HEK293 (cell line): Measurements from ENCODE around the gene AKNA.

ENCODE experiments used
- GLIS2 ChIP-seq: fragments of 450-650 bp; formaldehyde crosslinking; IDR thresholded peaks from 2 replicates; pipeline ENCODE4 v1.5.1; 2016; ENCODE audit warnings: missing biosample characterization, missing genetic modification characterization
- HOXA7 ChIP-seq: sonication (generic); formaldehyde crosslinking; IDR thresholded peaks from 2 replicates; pipeline ENCODE4 v1.8.1; 2022; ENCODE audit warnings: missing genetic modification reagents, borderline replicate concordance
- IKZF3 ChIP-seq: fragments of 450-650 bp; IDR thresholded peaks from 2 replicates; pipeline ENCODE4 v1.5.0; 2018; ENCODE audit warnings: missing biosample characterization, mild to moderate bottlenecking, missing genetic modification characterization, moderate library complexity
- KLF10 ChIP-seq: fragments of 450-650 bp; IDR thresholded peaks from 2 replicates; pipeline ENCODE4 v1.5.1; 2018; ENCODE audit warnings: missing biosample characterization, mild to moderate bottlenecking, missing genetic modification characterization
- SALL2 ChIP-seq: fragments of 450-650 bp; formaldehyde crosslinking; IDR thresholded peaks from 2 replicates; pipeline ENCODE4 v1.5.0; 2017; ENCODE audit warnings: missing biosample characterization, mild to moderate bottlenecking, missing genetic modification characterization, borderline replicate concordance
- SP3 ChIP-seq: fragments of 450-650 bp; formaldehyde crosslinking; IDR thresholded peaks from 2 replicates; pipeline ENCODE4 v1.5.1; 2016; ENCODE audit warnings: missing biosample characterization, missing genetic modification characterization
- SP7 ChIP-seq: fragments of 450-650 bp; formaldehyde crosslinking; IDR thresholded peaks from 2 replicates; pipeline ENCODE4 v1.5.1; 2016; ENCODE audit warnings: missing biosample characterization, missing genetic modification characterization
- TRIM28 ChIP-seq: IDR thresholded peaks from 2 replicates; pipeline ENCODE4 v1.6.1; 2011; ENCODE audit warnings: low read length, control low read depth, borderline replicate concordance
- YY1 ChIP-seq: fragments of 450-650 bp; formaldehyde crosslinking; IDR thresholded peaks from 2 replicates; pipeline ENCODE4 v1.5.1; 2018; ENCODE audit warnings: missing biosample characterization, missing genetic modification characterization
- ZBTB1 ChIP-seq: fragments of 450-650 bp; formaldehyde crosslinking; IDR thresholded peaks from 2 replicates; pipeline ENCODE4 v1.5.1; 2016; ENCODE audit warnings: missing biosample characterization, missing genetic modification characterization
- ZBTB17 ChIP-seq: fragments of 450-650 bp; formaldehyde crosslinking; IDR thresholded peaks from 2 replicates; pipeline ENCODE4 v1.5.1; 2016; ENCODE audit warnings: missing biosample characterization, missing genetic modification characterization
- ZNF132 ChIP-seq: fragments of 450-650 bp; formaldehyde crosslinking; IDR thresholded peaks from 2 replicates; pipeline ENCODE4 v1.5.1; 2017; ENCODE audit warnings: missing biosample characterization, missing genetic modification characterization, borderline replicate concordance
- ZNF184 ChIP-seq: fragments of 450-650 bp; IDR thresholded peaks from 2 replicates; pipeline ENCODE4 v1.5.1; 2018; ENCODE audit warnings: missing biosample characterization, mild to moderate bottlenecking, missing genetic modification characterization
- ZNF211 ChIP-seq: fragments of 450-650 bp; formaldehyde crosslinking; IDR thresholded peaks from 2 replicates; pipeline ENCODE4 v1.5.1; 2016; ENCODE audit warnings: low read depth, missing biosample characterization, missing genetic modification characterization
- ZNF221 ChIP-seq: fragments of 450-650 bp; formaldehyde crosslinking; IDR thresholded peaks from 2 replicates; pipeline ENCODE4 v1.5.1; 2017; ENCODE audit warnings: missing biosample characterization, missing genetic modification characterization, borderline replicate concordance
- ZNF24 ChIP-seq: fragments of 450-650 bp; formaldehyde crosslinking; IDR thresholded peaks from 2 replicates; pipeline ENCODE4 v1.5.1; 2016; ENCODE audit warnings: missing biosample characterization, missing genetic modification characterization
- ZNF248 ChIP-seq: fragments of 450-650 bp; formaldehyde crosslinking; IDR thresholded peaks from 2 replicates; pipeline ENCODE4 v1.5.1; 2017; ENCODE audit warnings: missing biosample characterization, missing genetic modification characterization
- ZNF292 ChIP-seq: fragments of 450-650 bp; formaldehyde crosslinking; IDR thresholded peaks from 2 replicates; pipeline ENCODE4 v1.5.1; 2016; ENCODE audit warnings: low read depth, missing biosample characterization, missing genetic modification characterization, borderline replicate concordance
- ZNF350 ChIP-seq: fragments of 450-650 bp; formaldehyde crosslinking; IDR thresholded peaks from 2 replicates; pipeline ENCODE4 v1.5.0; 2017; ENCODE audit warnings: missing biosample characterization, mild to moderate bottlenecking, missing genetic modification characterization
- ZNF391 ChIP-seq: fragments of 450-650 bp; formaldehyde crosslinking; IDR thresholded peaks from 2 replicates; pipeline ENCODE4 v1.5.1; 2016; ENCODE audit warnings: low read depth, missing biosample characterization, missing genetic modification characterization, borderline replicate concordance
- ZNF600 ChIP-seq: fragments of 450-650 bp; formaldehyde crosslinking; IDR thresholded peaks from 2 replicates; pipeline ENCODE4 v1.5.1; 2016; ENCODE audit warnings: missing biosample characterization, missing genetic modification characterization
- ZNF621 ChIP-seq: fragments of 450-650 bp; formaldehyde crosslinking; IDR thresholded peaks from 2 replicates; pipeline ENCODE4 v1.5.1; 2017; ENCODE audit warnings: missing biosample characterization, missing genetic modification characterization
- ZNF654 ChIP-seq: fragments of 450-650 bp; formaldehyde crosslinking; IDR thresholded peaks from 2 replicates; pipeline ENCODE4 v1.5.1; 2016; ENCODE audit warnings: low read depth, missing biosample characterization, missing genetic modification characterization
- ZNF76 ChIP-seq: fragments of 450-650 bp; formaldehyde crosslinking; IDR thresholded peaks from 2 replicates; pipeline ENCODE4; 2016; ENCODE audit warnings: low read depth, missing biosample characterization, missing genetic modification characterization, borderline replicate concordance
- ZSCAN16 ChIP-seq: fragments of 450-650 bp; formaldehyde crosslinking; IDR thresholded peaks from 2 replicates; pipeline ENCODE4 v1.5.1; 2016; ENCODE audit warnings: missing biosample characterization, missing genetic modification characterization
- ZXDB ChIP-seq: fragments of 450-650 bp; formaldehyde crosslinking; IDR thresholded peaks from 2 replicates; pipeline ENCODE4 v1.5.1; 2016; ENCODE audit warnings: missing biosample characterization, missing genetic modification characterization
- TF ChIP-seq, protein P1 (sequence below): sonication (generic); formaldehyde crosslinking; IDR thresholded peaks from 2 replicates; pipeline ENCODE4 v1.8.1; 2022; ENCODE audit warnings: mild to moderate bottlenecking, moderate library complexity, missing genetic modification reagents
- TF ChIP-seq, protein P2 (sequence below): fragments of 450-650 bp; formaldehyde crosslinking; IDR thresholded peaks from 2 replicates; pipeline ENCODE4 v1.5.1; 2016; ENCODE audit warnings: missing biosample characterization, missing genetic modification characterization, borderline replicate concordance
- TF ChIP-seq, protein P3 (sequence below): fragments of 450-650 bp; formaldehyde crosslinking; IDR thresholded peaks from 2 replicates; pipeline ENCODE4 v1.5.1; 2017; ENCODE audit warnings: missing biosample characterization, mild to moderate bottlenecking, missing genetic modification characterization, moderate library complexity
- TF ChIP-seq, protein P4 (sequence below): fragments of 450-650 bp; formaldehyde crosslinking; IDR thresholded peaks from 2 replicates; pipeline ENCODE4 v1.5.1; 2016; ENCODE audit warnings: missing biosample characterization, missing genetic modification characterization

The AKNA gene

DNA sequence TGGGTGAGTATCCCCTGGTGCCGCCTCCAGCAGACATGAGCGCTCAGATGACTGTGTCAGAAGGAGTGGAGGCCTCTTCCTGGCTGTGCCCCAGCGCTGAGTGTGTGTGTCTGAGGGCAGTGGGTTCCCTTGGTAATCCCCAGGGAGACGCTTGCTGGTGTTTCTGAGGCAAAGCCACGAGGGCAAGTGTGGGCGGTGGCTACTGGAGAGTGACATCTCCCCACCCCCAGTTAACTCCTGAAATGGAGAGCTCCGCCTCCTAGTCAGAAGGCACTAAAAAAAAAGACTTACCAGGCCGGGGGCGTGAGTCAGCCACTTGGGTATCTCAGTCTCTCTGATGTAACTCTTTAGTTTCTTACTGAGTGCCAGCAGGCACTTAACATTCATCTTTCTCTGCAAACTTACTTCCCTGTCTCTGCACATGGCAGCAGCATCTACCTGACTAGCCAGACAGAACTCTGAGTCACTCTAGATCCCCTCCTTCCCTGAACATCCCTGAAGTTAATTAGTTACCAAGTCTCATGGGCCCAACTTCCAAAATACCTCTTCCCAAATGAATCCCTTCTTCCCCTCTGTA, 38.8 kb downstream of the AKNA start (continued):
- no peak for TF ChIP-seq ZNF391 (tag by site-specific recombination)
- peak; percentile 94 for TF ChIP-seq ZNF184
- no peak for TF ChIP-seq HOXA7 (CRISPR knock-in tag)
- no peak for TF ChIP-seq ZNF292 (tag by site-specific recombination)
- peak; percentile 16; the same call in 1 of the 2 replicates for TF ChIP-seq IKZF3 (tag by site-specific recombination)
- TF ChIP-seq ZNF248 (tag by site-specific recombination): no peak
- peak; percentile 53 for TF ChIP-seq SP3 (tag by site-specific recombination)
- TF ChIP-seq ZNF132: no peak
- TF ChIP-seq KLF10 (tag by site-specific recombination): peak; percentile 27; the same call in 1 of the 2 replicates
- no peak for TF ChIP-seq ZNF24 (tag by site-specific recombination)
- TF ChIP-seq, protein P1, sequence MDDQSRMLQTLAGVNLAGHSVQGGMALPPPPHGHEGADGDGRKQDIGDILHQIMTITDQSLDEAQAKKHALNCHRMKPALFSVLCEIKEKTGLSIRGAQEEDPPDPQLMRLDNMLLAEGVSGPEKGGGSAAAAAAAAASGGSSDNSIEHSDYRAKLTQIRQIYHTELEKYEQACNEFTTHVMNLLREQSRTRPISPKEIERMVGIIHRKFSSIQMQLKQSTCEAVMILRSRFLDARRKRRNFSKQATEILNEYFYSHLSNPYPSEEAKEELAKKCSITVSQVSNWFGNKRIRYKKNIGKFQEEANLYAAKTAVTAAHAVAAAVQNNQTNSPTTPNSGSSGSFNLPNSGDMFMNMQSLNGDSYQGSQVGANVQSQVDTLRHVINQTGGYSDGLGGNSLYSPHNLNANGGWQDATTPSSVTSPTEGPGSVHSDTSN (CRISPR knock-in tag): no peak
- no peak for TF ChIP-seq ZNF654 (tag by site-specific recombination)
- TF ChIP-seq ZNF76: no peak
- peak; percentile 55 for TF ChIP-seq SP7 (tag by site-specific recombination)
- TF ChIP-seq, protein P2, sequence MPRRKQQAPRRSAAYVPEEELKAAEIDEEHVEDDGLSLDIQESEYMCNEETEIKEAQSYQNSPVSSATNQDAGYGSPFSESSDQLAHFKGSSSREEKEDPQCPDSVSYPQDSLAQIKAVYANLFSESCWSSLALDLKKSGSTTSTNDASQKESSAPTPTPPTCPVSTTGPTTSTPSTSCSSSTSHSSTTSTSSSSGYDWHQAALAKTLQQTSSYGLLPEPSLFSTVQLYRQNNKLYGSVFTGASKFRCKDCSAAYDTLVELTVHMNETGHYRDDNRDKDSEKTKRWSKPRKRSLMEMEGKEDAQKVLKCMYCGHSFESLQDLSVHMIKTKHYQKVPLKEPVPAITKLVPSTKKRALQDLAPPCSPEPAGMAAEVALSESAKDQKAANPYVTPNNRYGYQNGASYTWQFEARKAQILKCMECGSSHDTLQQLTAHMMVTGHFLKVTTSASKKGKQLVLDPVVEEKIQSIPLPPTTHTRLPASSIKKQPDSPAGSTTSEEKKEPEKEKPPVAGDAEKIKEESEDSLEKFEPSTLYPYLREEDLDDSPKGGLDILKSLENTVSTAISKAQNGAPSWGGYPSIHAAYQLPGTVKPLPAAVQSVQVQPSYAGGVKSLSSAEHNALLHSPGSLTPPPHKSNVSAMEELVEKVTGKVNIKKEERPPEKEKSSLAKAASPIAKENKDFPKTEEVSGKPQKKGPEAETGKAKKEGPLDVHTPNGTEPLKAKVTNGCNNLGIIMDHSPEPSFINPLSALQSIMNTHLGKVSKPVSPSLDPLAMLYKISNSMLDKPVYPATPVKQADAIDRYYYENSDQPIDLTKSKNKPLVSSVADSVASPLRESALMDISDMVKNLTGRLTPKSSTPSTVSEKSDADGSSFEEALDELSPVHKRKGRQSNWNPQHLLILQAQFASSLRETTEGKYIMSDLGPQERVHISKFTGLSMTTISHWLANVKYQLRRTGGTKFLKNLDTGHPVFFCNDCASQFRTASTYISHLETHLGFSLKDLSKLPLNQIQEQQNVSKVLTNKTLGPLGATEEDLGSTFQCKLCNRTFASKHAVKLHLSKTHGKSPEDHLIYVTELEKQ (tag by site-specific recombination): no peak
- TF ChIP-seq ZBTB17 (tag by site-specific recombination): no peak; the same call in none of the 2 replicates
- TF ChIP-seq YY1 (tag by site-specific recombination): no peak
- TF ChIP-seq ZBTB1 (tag by site-specific recombination): no peak
- no peak for TF ChIP-seq ZNF221
- no peak for TF ChIP-seq ZNF600
- no peak for TF ChIP-seq ZSCAN16 (tag by site-specific recombination)
- no peak for TF ChIP-seq ZNF621 (tag by site-specific recombination)
- TF ChIP-seq, protein P3, sequence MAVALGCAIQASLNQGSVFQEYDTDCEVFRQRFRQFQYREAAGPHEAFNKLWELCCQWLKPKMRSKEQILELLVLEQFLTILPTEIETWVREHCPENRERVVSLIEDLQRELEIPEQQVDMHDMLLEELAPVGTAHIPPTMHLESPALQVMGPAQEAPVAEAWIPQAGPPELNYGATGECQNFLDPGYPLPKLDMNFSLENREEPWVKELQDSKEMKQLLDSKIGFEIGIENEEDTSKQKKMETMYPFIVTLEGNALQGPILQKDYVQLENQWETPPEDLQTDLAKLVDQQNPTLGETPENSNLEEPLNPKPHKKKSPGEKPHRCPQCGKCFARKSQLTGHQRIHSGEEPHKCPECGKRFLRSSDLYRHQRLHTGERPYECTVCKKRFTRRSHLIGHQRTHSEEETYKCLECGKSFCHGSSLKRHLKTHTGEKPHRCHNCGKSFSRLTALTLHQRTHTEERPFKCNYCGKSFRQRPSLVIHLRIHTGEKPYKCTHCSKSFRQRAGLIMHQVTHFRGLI (tag by site-specific recombination): no peak
- peak; percentile 49; the same call in 1 of the 2 replicates for TF ChIP-seq TRIM28
- TF ChIP-seq ZXDB (tag by site-specific recombination): peak; percentile 92
- TF ChIP-seq ZNF211 (tag by site-specific recombination): no peak
- TF ChIP-seq, protein P4, sequence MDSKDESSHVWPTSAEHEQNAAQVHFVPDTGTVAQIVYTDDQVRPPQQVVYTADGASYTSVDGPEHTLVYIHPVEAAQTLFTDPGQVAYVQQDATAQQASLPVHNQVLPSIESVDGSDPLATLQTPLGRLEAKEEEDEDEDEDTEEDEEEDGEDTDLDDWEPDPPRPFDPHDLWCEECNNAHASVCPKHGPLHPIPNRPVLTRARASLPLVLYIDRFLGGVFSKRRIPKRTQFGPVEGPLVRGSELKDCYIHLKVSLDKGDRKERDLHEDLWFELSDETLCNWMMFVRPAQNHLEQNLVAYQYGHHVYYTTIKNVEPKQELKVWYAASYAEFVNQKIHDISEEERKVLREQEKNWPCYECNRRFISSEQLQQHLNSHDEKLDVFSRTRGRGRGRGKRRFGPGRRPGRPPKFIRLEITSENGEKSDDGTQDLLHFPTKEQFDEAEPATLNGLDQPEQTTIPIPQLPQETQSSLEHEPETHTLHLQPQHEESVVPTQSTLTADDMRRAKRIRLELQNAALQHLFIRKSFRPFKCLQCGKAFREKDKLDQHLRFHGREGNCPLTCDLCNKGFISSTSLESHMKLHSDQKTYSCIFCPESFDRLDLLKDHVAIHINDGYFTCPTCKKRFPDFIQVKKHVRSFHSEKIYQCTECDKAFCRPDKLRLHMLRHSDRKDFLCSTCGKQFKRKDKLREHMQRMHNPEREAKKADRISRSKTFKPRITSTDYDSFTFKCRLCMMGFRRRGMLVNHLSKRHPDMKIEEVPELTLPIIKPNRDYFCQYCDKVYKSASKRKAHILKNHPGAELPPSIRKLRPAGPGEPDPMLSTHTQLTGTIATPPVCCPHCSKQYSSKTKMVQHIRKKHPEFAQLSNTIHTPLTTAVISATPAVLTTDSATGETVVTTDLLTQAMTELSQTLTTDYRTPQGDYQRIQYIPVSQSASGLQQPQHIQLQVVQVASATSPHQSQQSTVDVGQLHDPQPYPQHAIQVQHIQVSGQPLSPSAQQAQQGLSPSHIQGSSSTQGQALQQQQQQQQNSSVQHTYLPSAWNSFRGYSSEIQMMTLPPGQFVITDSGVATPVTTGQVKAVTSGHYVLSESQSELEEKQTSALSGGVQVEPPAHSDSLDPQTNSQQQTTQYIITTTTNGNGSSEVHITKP (tag by site-specific recombination): peak; percentile 84
- TF ChIP-seq GLIS2: peak; percentile 55; the same call in 1 of the 2 replicates
- TF ChIP-seq ZNF350: no peak; the same call in 1 of the 2 replicates
- TF ChIP-seq SALL2 (tag by site-specific recombination): no peak
